Naive B cell (primary cell): Measurements from ENCODE around the gene CARMIL1. TPM values are rescaled to one million over a fixed set of nuclear protein-coding genes. Genes with fewer than 3 reads are reported as not detected.

Experiments
- ATAC-seq, 2 donors: fragments of 150-1000 bp; cut with Tn5 transposase; 2 replicates each; pipeline ENCODE4 v1.10.0; 2021; ENCODE audit warnings: low read depth in 2 of 2, mild to moderate bottlenecking in 2 of 2, moderate library complexity in 2 of 2
- DNase-seq: peaks from one replicate; pipeline ENCODE4 v3.0.0; 2022
- H3K27ac Mint-ChIP-seq, 6 donors: one replicate each; pipeline ENCODE4 v1.8.0; 2020 to 2022; ENCODE audit warnings: mild to moderate bottlenecking in 6 of 6, mixed read lengths in 6 of 6, moderate library complexity in 5 of 6, inconsistent platforms in 2 of 6
- H3K27me3 Mint-ChIP-seq, 3 donors: one replicate each; pipeline ENCODE4 v1.8.0; 2021 to 2022; ENCODE audit warnings: mixed read lengths in 3 of 3, mild to moderate bottlenecking in 1 of 3
- H3K36me3 Mint-ChIP-seq, 2 donors: one replicate each; pipeline ENCODE4 v1.8.0; 2020 to 2022; ENCODE audit warnings: mixed read lengths in 2 of 2, inconsistent platforms in 1 of 2, mild to moderate bottlenecking in 1 of 2
- H3K4me1 Mint-ChIP-seq, 3 donors: one replicate each; pipeline ENCODE4 v1.8.0; 2020 to 2022; ENCODE audit warnings: mixed read lengths in 3 of 3, inconsistent platforms in 1 of 3, mild to moderate bottlenecking in 1 of 3, moderate library complexity in 1 of 3
- H3K4me3 Mint-ChIP-seq, 8 donors: one replicate each; pipeline ENCODE4 v1.8.0; 2020 to 2022; ENCODE audit warnings: mild to moderate bottlenecking in 8 of 8, mixed read lengths in 8 of 8, moderate library complexity in 8 of 8, inconsistent platforms in 2 of 8
- H3K9me3 Mint-ChIP-seq, 7 donors: one replicate each; pipeline ENCODE4 v1.8.0; 2020 to 2022; ENCODE audit warnings: mixed read lengths in 7 of 7, mild to moderate bottlenecking in 5 of 7, inconsistent platforms in 2 of 7, moderate library complexity in 1 of 7
- polyA plus RNA-seq, 6 donors: library from polyadenylated mRNA; unstranded; fragments of 300-500 nt; fragmentation: Illumina TruSeq; gene quantifications; one replicate each; pipeline ENCODE4 v1.2.3, GENCODE V29; 2021; ENCODE audit warnings: low read depth in 6 of 6

The CARMIL1 gene
- polyA plus RNA-seq, 6 donors from 2014 or later, result 0.39 to 7.3 (median 6.3) TPM; not detected in 1

DNA sequence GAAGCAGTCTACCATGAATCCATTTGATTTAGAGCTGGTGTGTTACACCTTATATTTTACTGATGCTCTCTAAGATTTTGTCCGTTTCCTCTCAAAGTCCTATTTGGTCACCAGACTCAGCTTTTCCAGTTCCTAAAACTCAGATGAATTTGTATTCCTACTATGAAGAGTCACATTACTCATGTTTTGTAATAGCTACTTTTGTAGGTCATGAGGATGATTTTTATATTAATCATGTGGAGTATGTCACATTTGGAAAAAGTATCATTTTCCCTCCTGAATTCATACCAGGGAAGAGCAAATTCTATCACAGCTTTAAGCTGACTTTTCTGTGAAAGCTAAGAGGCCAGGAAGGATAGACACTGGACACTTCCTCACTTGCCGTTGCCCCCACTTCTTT is 232.2 kb downstream of the CARMIL1 start:
- Mint-ChIP-seq H3K27ac (no peak overlapping the region), H3K27me3 (no peaks in the 10 kb centered on the region), H3K36me3 (peaks cover 0 to 5% of the 10 kb centered on the region in 2 donors), H3K9me3 (no peaks in the 10 kb centered on the region), H3K4me1 (no peaks in the 10 kb centered on the region), H3K4me3 (no peak overlapping the region)
- ATAC-seq (no peak), DNase-seq (no peak)

DNA sequence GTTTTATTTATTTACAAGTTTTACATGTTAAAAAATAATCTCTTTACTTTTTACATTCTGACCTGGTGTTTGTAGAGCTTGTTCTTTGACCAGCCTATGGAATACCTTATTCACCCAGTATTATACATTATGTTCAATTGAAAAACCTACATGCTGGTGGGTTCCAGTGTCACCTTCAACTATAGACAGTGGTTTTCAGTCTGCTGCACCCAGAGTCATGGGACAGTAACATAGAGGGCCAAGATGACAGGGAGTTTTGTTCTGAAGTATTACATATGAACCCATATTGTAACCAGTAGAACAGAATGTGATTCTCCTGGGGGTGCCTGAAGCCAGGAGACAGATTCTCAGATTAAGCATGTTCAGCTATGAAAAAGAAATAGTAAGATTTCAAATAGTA is 233.4 kb downstream of the CARMIL1 start:
- DNase-seq, result no peak
- Mint-ChIP-seq H3K27ac (no peak overlapping the region), H3K4me3 (no peak overlapping the region), H3K4me1 (no peaks in the 10 kb centered on the region), H3K27me3 (no peaks in the 10 kb centered on the region), H3K36me3 (peaks cover 0 to 5% of the 10 kb centered on the region in 2 donors), H3K9me3 (no peaks in the 10 kb centered on the region)
- ATAC-seq, result no peak

DNA sequence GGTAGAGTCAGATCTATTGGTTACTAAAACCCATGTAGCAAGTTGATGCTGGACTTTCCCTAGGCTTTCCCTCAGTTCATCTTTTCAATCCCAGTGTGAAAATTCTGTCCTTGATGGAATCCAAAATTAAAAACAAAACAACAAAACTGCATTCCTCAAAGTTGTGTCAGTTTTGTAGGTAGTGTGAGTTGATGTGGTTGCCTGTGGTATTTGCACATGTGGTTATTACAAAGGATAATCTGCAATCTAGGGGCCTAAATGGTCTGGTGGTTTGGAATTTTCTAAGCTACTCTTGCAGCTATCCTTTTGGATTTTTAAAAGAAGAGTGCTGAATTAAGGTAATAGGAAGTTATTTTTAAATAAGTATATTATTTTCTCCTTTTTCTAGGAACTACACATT is 240.7 kb downstream of the CARMIL1 start:
- DNase-seq (no peak), ATAC-seq (no peak)
- Mint-ChIP-seq H3K27me3 (no peaks in the 10 kb centered on the region), H3K4me3 (no peak overlapping the region), H3K4me1 (no peaks in the 10 kb centered on the region), H3K9me3 (no peaks in the 10 kb centered on the region), H3K36me3 (peaks cover 0 to 5% of the 10 kb centered on the region in 2 donors), H3K27ac (no peak overlapping the region)

DNA sequence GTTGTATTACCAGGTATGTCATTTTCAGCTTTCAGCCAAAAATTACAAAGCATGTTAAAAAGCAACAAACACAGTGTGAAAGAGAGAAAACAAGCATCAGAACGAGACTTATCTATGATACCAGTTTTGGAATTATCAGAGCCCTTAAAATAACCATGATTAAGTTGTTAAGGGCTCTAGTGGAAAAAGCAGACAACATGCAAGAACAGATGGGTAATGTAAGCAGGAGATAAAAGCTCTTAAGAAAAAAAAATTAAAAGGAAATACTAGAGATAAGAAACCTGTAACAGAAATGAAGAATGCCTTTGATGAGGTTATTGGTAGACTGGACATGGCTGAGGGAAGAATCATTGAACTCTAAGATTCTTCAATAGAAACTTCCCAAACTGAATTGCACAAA is 245.4 kb downstream of the CARMIL1 start:
- Mint-ChIP-seq H3K4me3 (no peak overlapping the region), H3K27ac (peak overlapping the region in 1 of 6 donors; percentile 22), H3K4me1 (no peaks in the 10 kb centered on the region), H3K9me3 (no peaks in the 10 kb centered on the region), H3K27me3 (no peaks in the 10 kb centered on the region), H3K36me3 (peaks cover 0 to 12% of the 10 kb centered on the region in 2 donors)
- ATAC-seq (no peak), DNase-seq (no peak)

DNA sequence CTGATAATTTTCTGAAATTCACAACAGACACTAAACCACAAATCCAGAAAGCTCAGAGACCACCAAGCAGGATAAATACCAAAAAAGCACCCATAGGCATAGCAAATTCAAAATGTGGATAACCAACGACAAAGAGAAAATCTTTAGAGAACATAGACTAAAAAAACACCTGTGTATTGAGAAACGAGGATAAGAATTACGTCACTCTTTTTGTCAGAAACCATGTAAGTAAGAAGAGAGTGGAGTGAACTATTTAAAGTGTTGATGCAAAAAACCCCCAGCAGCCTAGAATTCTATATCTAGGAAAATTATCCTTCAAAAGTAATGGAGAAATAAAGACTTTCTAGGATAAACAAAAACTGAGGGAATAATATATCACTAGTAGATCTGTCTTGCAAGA is 245.9 kb downstream of the CARMIL1 start:
- no peaks in the 10 kb centered on the region for H3K27me3 Mint-ChIP-seq
- ATAC-seq (no peak), DNase-seq (no peak)
- no peak overlapping the region for H3K27ac Mint-ChIP-seq
- H3K36me3 Mint-ChIP-seq, result peaks cover 0 to 12% of the 10 kb centered on the region in 2 donors
- H3K9me3 Mint-ChIP-seq, result no peaks in the 10 kb centered on the region
- no peak overlapping the region for H3K4me3 Mint-ChIP-seq
- no peaks in the 10 kb centered on the region for H3K4me1 Mint-ChIP-seq

DNA sequence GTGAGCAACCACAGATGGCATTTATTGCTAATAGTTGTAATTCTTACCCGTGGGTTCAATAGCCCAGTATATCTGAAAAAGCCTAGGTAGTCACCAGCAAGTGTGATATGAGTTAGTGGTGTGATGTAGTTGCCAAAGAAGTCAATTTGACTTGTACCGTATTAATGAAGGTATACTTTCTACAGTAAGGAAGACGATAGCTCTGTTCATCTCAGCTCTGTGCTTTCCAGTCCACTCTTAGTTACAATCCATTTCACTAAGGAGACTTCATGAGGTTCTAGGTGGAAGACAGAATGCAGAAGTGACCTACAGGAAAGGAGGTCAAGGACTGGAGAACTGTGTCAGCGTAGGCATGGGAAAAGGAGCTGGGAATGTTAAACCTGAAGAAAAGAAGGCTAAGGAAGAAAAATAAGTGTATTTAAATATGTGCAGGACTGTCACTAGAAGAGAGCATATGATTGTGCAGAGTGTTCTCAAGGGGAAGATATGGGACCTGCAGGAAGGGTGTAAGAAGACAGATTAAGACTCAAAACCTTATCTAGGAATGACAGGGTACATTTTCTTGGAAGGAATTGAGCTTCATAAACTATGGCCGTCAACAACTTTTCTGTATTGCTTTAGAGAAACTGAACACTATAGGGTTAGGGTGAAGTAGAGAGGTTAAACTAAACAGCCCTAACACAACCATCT is 255.9 kb downstream of the CARMIL1 start:
- ATAC-seq, result no peak
- Mint-ChIP-seq H3K4me3 (no peak overlapping the region), H3K27me3 (peaks cover 0 to 8% (median 0%) of the 10 kb centered on the region in 3 donors), H3K9me3 (no peaks in the 10 kb centered on the region), H3K4me1 (peaks cover 0 to 6% (median 4%) of the 10 kb centered on the region in 3 donors), H3K36me3 (peaks cover 0 to 12% of the 10 kb centered on the region in 2 donors), H3K27ac (peak overlapping the region in 1 of 6 donors; percentile 51)
- no peak for DNase-seq

DNA sequence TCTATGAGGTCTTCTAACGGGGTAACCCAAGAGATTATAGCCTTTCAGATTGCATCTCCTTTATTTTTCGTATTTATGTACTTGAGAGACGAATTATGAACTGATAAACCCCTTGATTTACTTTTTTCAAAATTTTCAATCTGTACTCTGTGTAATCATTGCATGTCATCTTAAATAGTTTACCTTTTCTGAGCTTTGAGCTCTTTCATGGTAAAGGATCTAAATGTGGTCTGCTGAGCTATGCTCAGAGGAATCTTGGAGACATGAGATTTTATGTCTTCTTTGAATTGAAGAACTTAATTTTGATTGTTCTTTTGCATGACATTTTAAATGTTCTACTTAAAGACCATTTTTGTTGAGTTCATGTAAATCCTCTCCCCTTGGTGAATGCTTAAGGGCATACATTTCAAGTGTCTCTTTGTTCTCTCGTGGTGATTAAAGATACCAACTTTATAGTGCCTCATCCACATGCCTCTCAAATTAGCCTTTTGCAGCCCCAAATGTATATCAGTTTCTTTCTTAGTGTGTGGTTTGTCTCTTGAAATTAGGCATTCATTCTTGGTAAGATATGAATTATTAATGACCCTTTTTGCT is 256.6 kb downstream of the CARMIL1 start:
- peaks cover 0 to 8% (median 0%) of the 10 kb centered on the region in 3 donors for H3K27me3 Mint-ChIP-seq
- DNase-seq (no peak), ATAC-seq (no peak)
- H3K27ac Mint-ChIP-seq, result no peak overlapping the region
- peaks cover 0 to 17% of the 10 kb centered on the region in 2 donors for H3K36me3 Mint-ChIP-seq
- no peak overlapping the region for H3K4me3 Mint-ChIP-seq
- H3K4me1 Mint-ChIP-seq, result peaks cover 0 to 6% (median 4%) of the 10 kb centered on the region in 3 donors
- H3K9me3 Mint-ChIP-seq, result no peaks in the 10 kb centered on the region

DNA sequence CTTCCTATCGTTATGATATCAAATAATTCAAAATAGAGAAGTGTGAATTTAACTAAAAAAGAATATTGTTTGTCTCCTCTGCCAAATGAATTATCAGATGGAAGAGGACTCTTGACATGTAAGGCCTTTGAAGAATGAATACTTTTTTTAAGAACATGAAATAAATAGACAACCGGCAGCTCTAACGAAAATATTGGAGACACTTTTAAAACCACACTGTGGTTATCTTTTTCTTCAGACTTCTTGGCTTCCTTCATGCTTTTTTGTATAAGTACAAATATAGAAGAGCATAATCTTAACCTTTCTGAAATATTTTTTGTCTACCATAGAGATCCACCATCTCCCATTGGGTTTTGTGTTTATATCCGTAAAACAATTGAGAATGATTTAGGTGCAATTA is 257.6 kb downstream of the CARMIL1 start:
- Mint-ChIP-seq H3K27me3 (peaks cover 0 to 8% (median 0%) of the 10 kb centered on the region in 3 donors), H3K9me3 (no peaks in the 10 kb centered on the region), H3K4me3 (no peak overlapping the region), H3K36me3 (peaks cover 3 to 20% of the 10 kb centered on the region in 2 donors), H3K27ac (no peak overlapping the region), H3K4me1 (peaks cover 0 to 6% (median 4%) of the 10 kb centered on the region in 3 donors)
- ATAC-seq, result no peak
- DNase-seq, result no peak

DNA sequence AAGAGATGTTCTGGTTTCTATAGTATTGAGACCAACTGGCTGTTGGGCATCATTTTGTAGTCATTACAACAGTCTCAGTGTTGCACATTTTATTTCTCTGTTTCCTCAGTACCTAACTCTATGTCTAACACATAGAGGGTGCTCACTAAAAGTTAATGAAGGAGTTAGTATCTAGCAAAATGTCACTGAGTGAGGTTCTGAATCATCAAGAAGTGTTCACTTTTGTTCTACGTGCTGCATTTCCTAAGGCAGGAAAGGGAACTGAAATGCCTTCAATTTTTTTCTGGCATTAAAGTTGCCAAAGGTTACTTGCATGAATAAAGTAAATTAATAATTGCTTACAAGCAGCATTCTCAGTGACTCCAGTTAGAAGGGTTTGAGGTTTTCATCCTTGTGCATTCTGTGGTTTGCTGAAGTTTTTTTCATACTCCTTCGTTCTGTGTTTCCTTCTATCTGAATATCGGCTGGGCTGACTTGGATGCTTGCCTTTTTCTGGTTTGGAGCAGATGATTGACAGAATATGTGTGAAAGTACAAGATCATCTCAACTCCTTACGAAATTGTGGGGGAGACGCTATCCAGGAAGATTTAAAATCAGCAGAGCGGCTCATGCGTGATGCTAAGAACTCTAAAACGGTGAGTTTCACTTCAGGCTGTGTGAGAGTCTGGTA is 258.3 kb downstream of the CARMIL1 start:
- ATAC-seq, result peak in 1 of 2 donors; percentile 43
- Mint-ChIP-seq H3K4me3 (peak overlapping the region in 5 of 8 donors; percentile 11 to 75 (median 60)), H3K36me3 (peaks cover 7 to 20% of the 10 kb centered on the region in 2 donors), H3K4me1 (peaks cover 0 to 6% (median 4%) of the 10 kb centered on the region in 3 donors), H3K27ac (peak overlapping the region in 1 of 6 donors; percentile 2), H3K9me3 (no peaks in the 10 kb centered on the region), H3K27me3 (peaks cover 0 to 8% (median 0%) of the 10 kb centered on the region in 3 donors)
- DNase-seq, result no peak

DNA sequence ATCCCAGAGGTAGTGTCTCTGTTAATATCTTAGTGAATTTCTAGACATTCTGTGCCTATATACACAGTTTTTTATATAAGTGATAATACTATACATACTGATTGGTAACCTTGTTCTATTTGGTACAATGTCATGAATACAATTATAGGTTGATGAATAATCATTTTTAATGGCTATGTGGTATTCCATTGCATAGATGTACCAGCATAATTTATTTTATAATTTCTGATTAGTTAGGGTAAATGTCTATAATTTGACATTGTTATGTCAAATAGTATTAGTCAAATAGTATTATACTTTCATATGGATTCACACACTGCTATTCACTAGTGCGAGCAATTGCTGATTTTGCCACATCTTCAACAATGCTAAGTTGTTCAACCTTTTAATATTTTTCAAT is 262.1 kb downstream of the CARMIL1 start:
- no peaks in the 10 kb centered on the region for H3K27me3 Mint-ChIP-seq
- ATAC-seq, result no peak
- DNase-seq, result no peak
- peaks cover 0 to 6% (median 4%) of the 10 kb centered on the region in 3 donors for H3K4me1 Mint-ChIP-seq
- H3K9me3 Mint-ChIP-seq, result no peaks in the 10 kb centered on the region
- H3K4me3 Mint-ChIP-seq, result no peak overlapping the region
- H3K36me3 Mint-ChIP-seq, result peaks cover 7 to 13% of the 10 kb centered on the region in 2 donors
- H3K27ac Mint-ChIP-seq, result no peak overlapping the region

DNA sequence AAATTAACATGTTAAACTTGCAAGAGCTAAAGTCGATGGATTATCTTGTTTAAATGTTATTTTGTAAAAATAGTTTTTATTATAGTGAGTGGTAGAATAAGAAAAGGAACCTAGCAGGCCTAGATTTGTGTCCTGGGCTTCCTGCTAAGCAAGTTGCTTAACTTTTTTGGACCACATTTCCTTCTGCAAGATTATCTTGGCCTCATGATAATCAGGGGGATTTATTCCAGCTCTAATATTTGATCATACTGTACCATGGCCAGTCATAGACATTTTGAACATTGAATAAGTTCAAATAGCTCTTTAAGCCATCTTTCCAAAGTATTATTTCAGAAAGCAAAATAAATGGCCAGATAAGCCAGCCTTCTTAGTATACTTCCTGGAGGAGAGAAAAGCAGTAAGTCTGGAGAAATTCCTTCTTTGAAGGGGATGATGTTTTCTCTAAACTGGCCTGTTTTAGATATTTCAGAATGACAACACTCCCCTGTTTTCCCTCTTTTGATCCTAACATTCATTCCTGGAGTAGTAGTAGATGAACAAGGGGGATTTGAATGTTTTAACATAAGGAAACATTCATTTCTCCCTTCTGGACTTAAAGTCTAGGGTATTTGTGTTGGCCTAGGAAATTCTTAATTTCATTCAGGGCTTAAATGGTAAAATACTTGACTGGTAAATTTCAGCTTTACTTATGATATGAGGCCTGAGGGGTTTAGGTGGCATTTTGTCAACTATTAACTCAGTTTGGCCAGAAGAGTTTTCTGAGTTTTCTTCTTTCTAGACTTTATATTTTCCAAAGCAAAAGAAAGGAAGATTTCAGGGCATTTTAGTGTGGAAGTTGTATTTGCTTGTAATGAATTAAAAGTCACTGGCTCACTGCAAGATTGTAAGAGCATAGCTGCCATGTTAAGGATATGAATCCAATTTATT is 264.1 kb downstream of the CARMIL1 start:
- ATAC-seq (no peak), DNase-seq (no peak)
- H3K4me3 Mint-ChIP-seq, result no peak overlapping the region
- H3K4me1 Mint-ChIP-seq, result no peaks in the 10 kb centered on the region
- H3K27me3 Mint-ChIP-seq, result no peaks in the 10 kb centered on the region
- no peak overlapping the region for H3K27ac Mint-ChIP-seq
- H3K36me3 Mint-ChIP-seq, result peaks cover 7 to 13% of the 10 kb centered on the region in 2 donors
- H3K9me3 Mint-ChIP-seq, result no peaks in the 10 kb centered on the region

DNA sequence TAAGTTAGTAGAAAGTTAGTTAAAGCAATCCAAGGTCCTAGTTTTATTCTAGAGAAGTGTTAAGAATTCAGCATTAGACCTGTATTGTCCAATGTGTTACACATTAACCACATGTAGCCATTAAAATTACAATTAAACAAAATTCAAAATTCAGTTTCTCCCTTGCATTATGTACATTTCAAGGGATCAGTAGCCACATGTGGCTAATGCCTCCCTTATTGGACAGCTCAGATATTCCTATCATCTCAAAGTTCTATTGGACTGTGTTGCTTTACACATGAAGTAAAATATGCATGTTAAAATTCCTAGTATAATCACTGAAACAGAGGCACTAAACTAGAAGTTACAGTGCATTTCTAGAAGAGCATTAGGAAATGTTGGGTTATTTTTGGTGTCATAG is 265.7 kb downstream of the CARMIL1 start:
- Mint-ChIP-seq H3K27me3 (no peaks in the 10 kb centered on the region), H3K4me3 (no peak overlapping the region), H3K27ac (peak overlapping the region in 1 of 6 donors; percentile 26), H3K36me3 (peaks cover 7 to 11% of the 10 kb centered on the region in 2 donors), H3K4me1 (no peaks in the 10 kb centered on the region), H3K9me3 (no peaks in the 10 kb centered on the region)
- DNase-seq, result no peak
- no peak for ATAC-seq

DNA sequence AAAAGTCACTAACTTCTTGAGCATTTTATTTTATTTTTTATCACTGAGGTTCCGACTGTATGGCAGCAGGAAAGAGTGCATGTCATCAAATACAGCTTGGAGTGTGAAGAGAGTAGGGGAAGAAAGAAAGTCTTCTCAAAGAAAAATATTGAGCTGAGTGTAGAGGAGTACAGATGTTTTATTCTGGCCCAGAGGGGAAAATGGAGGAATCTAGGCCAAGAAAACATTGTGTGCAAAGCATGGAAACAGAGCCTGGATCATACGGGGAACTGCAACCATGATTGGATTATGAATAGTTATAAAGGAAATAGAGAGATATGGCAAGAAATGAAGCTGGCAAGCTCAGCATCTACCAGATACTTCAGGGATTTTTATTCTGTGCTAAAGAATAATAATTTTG is 268.6 kb downstream of the CARMIL1 start:
- peak overlapping the region in 1 of 6 donors; percentile 54 for H3K27ac Mint-ChIP-seq
- no peak for DNase-seq
- no peak for ATAC-seq
- no peaks in the 10 kb centered on the region for H3K27me3 Mint-ChIP-seq
- H3K4me1 Mint-ChIP-seq, result peaks cover 5 to 9% (median 8%) of the 10 kb centered on the region in 3 donors
- no peaks in the 10 kb centered on the region for H3K9me3 Mint-ChIP-seq
- H3K36me3 Mint-ChIP-seq, result no peaks in the 10 kb centered on the region
- H3K4me3 Mint-ChIP-seq, result no peak overlapping the region
